ENCODE data around the gene HBG1. TPM values are rescaled to one million over a fixed set of nuclear protein-coding genes. Genes with fewer than 3 reads are reported as not detected.

The HBG1 gene
- total RNA-seq, 1 experiment from 2014 or later = not detected

- H3K18ac ChIP-seq (ENCODE audit: insufficient read length, low read depth, low read length) = no peak overlapping the region
- H3K27ac ChIP-seq (ENCODE audit: insufficient read length, low read depth, low read length) = no peak overlapping the region
- H3K4me2 ChIP-seq (ENCODE audit: insufficient read depth, insufficient read length, low read length) = no peak overlapping the region
- no peak for DNase-seq
- H3K27me3 Mint-ChIP-seq (ENCODE audit: low read depth) = no peaks in the 10 kb centered on the region
- H4K20me1 ChIP-seq (ENCODE audit: control insufficient read depth, insufficient read depth, insufficient read length) = no peaks in the 10 kb centered on the region
- no peaks in the 10 kb centered on the region for H3K79me2 ChIP-seq (ENCODE audit: insufficient read depth, low read length)
- H3K9me3 Mint-ChIP-seq = no peaks in the 10 kb centered on the region
- no peak overlapping the region for H2AFZ ChIP-seq (ENCODE audit: low read length)
- no peaks in the 10 kb centered on the region for H3K36me3 Mint-ChIP-seq (ENCODE audit: insufficient read depth in 1 of 3, low read depth in 3 of 3)
- H2BK20ac ChIP-seq (ENCODE audit: low read depth, low read length, poor library complexity, severe bottlenecking) = no peak overlapping the region
- peaks cover 5 to 7% of the 10 kb centered on the region in 2 experiments for H3K4me1 Mint-ChIP-seq
- H3K56ac ChIP-seq (ENCODE audit: insufficient read length, low read depth, low read length) = no peak overlapping the region
- H4K91ac ChIP-seq (ENCODE audit: insufficient read length, low read depth, low read length) = no peak overlapping the region
- H3K14ac ChIP-seq (ENCODE audit: insufficient read depth, low read length) = no peak overlapping the region
- H3K79me1 ChIP-seq (ENCODE audit: insufficient read depth, low read depth, low read length, poor library complexity, severe bottlenecking) = no peaks in the 10 kb centered on the region
- no peak overlapping the region for H2BK5ac ChIP-seq (ENCODE audit: insufficient read length, low read length)
- H2BK15ac ChIP-seq (ENCODE audit: low read depth, low read length) = no peak overlapping the region
- peak overlapping the region in 1 of 3 experiments; percentile 87; a peak in 1 of 7 replicates for H3K27ac Mint-ChIP-seq
- no peak for TF ChIP-seq CTCF (conservative IDR thresholded peaks at IDR 0.05)
- H3K23me2 ChIP-seq (ENCODE audit: insufficient read length, low read depth, low read length, poor library complexity, severe bottlenecking) = no peaks in the 10 kb centered on the region
- no peaks in the 10 kb centered on the region for H3K27me3 ChIP-seq (ENCODE audit: insufficient read depth, low read length)
- no peak overlapping the region for H3K9ac ChIP-seq (ENCODE audit: extremely low read depth, insufficient read length, low read length)
- H2AK5ac ChIP-seq (ENCODE audit: insufficient read length, low read length) = no peak overlapping the region
- H3K9me3 ChIP-seq (ENCODE audit: control insufficient read depth, low read depth, low read length) = no peaks in the 10 kb centered on the region
- no peak overlapping the region for H3K23ac ChIP-seq (ENCODE audit: insufficient read length, low read depth, low read length)
- no peak overlapping the region for H2BK12ac ChIP-seq (ENCODE audit: insufficient read length, low read depth, low read length)
- no peak overlapping the region for H3K4me3 Mint-ChIP-seq
- H4K5ac ChIP-seq (ENCODE audit: insufficient read length, low read depth, low read length) = no peak overlapping the region
- no peak overlapping the region for H3K4ac ChIP-seq (ENCODE audit: low read depth, low read length)
- WGBS (ENCODE audit: extremely low coverage, insufficient read length, low lambda C conversion rate) = no CpG with 5 or more reads among the region's 5 CpGs
- H3T11ph ChIP-seq (ENCODE audit: low read length) = no peak overlapping the region
- H4K8ac ChIP-seq (replicated peaks; ENCODE audit: insufficient read length, low read depth, low read length) = no peak overlapping the region
- H2BK120ac ChIP-seq (ENCODE audit: low read depth, low read length, poor library complexity, severe bottlenecking) = no peak overlapping the region
- no peaks in the 10 kb centered on the region for H3K4me1 ChIP-seq (ENCODE audit: insufficient read depth, low read length)
Observed at GRCh38 chr11:5274395-5274794, 24.7 kb upstream of the HBG1 start.
